HG03280 (cell line): Measurements from ENCODE around the gene THRAP3.

Experiments
- ATAC-seq: cut with Tn5 transposase; IDR thresholded peaks from one replicate; pipeline ENCODE4 v1.9.1; 2021; ENCODE audit warnings: mild to moderate bottlenecking, moderate library complexity; ENCODE audit not compliant: unreplicated experiment

The THRAP3 gene

DNA sequence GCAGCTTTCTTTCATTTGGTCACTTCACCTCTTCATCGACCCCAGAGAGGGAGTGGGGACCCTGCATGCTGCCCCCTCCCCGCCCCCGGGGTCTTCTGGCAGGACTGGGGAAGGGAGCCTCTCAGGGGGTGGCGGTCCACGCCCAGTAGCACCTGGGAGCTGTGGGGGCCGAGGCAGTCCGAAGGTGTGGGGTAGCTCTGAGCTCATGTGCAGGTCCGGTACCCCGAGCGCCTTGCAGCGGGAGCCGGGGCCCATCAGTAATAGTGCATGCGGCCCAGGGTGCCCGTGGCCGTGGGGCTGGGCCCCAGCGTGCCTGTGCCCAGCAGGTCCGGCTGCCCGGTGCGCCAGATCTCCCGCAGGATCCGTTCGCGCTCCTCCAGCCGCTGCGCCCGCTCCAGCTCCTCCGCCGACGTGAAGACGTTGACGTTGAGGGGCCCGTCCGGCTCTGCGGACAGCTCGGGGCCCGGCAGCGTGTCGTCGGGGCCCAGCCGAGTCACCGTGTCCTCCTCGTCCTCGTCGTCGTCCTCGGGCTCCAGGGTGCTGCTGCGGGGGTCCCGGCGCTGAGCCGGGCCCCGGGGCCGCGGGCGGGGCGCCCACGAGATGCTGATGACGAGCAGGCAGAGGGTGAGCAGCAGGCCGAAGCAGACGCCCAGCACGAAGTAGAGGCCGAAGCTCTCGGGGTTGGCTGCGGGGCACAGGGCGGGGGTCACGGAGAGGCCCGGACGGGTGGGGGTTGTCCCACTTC lies 98.0 kb downstream of the THRAP3 start:
- ATAC-seq: no peak

- no peak for ATAC-seq
Measured at GRCh38 chr1:36322786-36323635, 98.8 kb downstream of the THRAP3 start.

GRCh38 chr1:36323636-36324352 lies 99.6 kb downstream of the THRAP3 start, which contains the start of gene EVA1B:
EVA1B (minus strand) TSS chr1:36323645; CDS start chr1:36323037, 608 bp downstream.
- ATAC-seq: no peak

GRCh38 chr1:36324353-36324703 lies 100.1 kb downstream of the THRAP3 start:
- no peak for ATAC-seq

- ATAC-seq: no peak
Measured at GRCh38 chr1:36326499-36326898, 102.3 kb downstream of the THRAP3 start.

- no peak for ATAC-seq
Measured at GRCh38 chr1:36327421-36328087, 103.3 kb downstream of the THRAP3 start.

DNA sequence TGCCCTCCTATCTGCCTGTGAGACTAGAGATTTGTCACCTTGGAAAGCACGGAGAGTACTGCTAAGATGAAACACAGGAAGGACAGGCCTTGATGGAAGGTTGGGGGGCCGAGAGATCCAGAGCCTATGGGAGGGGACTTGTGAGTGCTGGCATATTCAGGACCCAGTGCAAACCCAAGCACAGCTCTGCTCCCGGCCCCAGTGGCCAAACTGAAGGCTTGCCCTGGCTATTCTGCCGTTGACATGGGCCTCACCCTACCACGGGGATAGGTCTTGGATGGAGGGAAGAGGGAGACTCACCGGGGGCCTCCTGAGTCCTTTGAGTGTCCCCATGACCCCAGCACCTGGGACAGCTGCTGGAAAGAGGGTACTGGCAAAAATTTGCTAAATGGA lies 103.8 kb downstream of the THRAP3 start:
- ATAC-seq: no peak

DNA sequence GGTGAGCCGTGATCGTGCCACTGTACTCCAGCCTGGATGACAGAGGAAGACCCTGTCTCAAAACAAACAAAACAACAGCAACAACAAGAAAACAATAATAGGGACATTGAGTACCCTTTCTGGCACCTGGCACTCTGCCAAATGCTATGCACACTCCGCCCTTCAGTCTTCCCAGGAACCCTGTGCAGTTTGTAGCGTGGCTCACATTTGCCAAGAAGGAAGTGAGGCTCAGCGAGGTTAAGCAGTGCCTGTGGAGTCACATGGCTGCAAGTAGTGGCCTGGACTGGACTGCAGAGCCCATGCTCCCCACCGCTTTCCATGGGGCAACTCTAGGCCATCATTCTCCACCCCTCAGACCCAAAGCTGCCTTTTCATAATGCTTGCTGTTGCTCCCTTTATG lies 104.5 kb downstream of the THRAP3 start:
- ATAC-seq: no peak

DNA sequence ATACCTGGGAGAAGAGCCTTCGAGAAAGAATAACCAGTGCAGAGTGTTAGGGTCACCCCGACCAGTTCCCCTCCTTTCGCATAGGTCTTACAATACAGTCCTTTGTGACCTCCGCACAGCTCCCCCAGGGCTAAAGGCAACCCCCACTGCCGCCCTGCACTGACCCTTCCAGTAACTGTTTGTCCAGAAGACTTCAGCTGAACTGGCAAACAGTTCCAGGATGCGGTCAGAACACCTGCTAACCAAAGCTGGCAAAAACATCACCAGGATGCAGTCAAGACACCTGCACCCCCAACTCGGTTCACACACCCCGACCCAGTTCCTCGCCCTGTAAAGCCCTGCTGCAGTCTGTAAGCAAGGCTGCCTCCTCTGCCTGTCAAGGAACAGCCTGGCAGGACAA lies 105.6 kb downstream of the THRAP3 start:
- ATAC-seq: no peak

DNA sequence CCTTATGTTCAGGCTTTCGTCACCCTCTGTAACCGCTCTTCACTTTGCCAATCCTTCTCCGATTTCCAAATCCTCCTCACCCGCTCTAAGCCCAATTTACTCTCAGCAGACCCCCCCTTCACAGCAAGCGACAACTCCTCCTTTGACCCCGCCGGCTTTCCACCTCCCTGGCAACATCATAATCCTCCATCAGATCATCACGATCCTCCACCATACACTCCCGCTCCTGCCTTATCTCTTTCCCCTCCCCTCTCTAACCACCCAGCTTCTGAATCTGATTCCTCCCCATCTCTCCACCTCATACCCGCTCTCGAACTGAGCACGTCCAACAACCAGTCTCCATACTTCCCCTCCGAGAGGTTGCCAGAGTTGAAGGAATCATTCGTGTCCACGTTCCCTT lies 106.7 kb downstream of the THRAP3 start:
- no peak for ATAC-seq

GRCh38 chr1:36337830-36338229 lies 113.6 kb downstream of the THRAP3 start:
- no peak for ATAC-seq

- no peak for ATAC-seq
Measured at GRCh38 chr1:36339215-36339614, 115.0 kb downstream of the THRAP3 start.

GRCh38 chr1:36339615-36340014 lies 115.4 kb downstream of the THRAP3 start:
- no peak for ATAC-seq

GRCh38 chr1:36341626-36342320 lies 117.5 kb downstream of the THRAP3 start:
- ATAC-seq: no peak

GRCh38 chr1:36342426-36343185 lies 118.4 kb downstream of the THRAP3 start:
- no peak for ATAC-seq

DNA sequence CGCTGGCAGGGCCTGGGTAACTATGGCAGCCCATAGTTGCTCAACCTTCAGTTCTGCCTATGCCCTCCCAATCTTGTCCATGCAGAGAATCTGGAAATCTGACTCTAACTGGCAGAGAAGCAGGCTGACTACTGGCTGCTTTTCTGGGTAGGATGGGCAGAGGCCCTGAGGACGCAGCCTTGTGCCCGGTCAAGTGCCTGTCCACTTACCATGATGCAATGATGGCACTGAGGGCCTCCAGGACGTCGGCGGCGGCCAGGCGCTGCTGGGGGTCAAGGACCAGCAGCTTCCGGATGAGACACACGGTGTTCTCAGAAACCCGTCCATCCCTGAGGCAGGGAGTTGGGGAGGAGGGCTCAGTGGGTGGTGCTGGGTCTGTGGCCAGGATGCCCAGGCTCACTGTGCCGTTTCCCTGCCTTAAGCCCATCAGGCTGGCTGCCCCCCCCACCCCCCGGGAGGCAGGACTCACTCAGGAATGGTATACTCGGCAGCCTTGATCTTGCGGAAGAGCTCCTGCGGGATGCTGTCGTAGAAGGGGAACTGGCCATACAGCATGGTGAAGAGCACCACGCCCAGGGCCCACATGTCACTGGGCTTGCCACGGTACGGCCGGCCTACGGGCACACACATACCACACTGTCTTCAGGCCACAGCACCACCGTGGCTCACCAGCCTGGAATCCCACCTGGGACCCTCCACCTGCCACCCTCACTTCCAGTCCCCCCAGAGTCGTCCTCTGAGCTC lies 119.6 kb downstream of the THRAP3 start:
- no peak for ATAC-seq

GRCh38 chr1:36344395-36344680 lies 120.1 kb downstream of the THRAP3 start:
- no peak for ATAC-seq

DNA sequence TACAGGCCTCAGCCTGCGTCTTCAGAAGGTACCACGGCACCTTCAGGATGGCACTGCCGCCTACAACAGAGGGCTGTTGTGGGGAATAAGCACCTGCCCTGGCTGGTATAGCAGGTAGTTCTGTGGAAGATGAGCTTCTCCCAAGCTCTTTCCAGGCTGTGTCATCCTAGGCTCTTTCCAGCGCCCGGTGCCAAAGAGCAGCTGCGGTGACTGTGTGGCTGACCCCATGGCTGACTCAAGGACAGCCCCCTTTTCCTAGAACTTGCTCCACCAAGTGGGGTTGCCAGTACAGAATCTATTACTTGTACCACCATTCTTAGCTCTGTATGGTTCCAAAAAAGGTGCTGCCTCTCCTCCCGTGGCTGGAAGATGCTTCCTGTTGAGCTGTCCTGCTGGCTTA lies 121.1 kb downstream of the THRAP3 start:
- ATAC-seq: no peak

GRCh38 chr1:36346741-36347370 lies 122.6 kb downstream of the THRAP3 start:
- ATAC-seq: no peak
